ENCODE results near the gene PLAGL1. TPM values are rescaled to one million over a fixed set of nuclear protein-coding genes. Genes with fewer than 3 reads are reported as not detected.

PLAGL1 gene
- total RNA-seq, 1 donor from 2014 or later = 103 TPM

DNA sequence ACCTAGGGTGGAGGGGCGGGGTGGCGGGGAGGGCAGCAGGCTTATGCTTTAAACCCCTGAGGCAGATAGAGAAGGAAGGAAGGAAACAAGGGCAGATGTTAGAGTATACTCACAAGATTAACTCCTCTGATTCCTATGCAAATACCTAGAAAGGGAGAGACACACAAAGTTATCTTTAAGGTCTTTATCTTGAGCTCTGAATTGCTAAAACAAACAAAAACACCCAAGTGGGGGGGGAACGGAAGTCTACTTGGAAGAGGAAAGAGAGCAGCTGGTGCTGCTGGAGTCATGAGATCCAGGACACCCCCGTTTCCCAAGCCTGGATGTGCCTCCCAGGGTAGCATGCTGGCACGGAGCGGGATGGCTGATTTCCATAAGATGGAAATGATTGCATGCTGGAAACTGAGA lies 43.4 kb downstream of the PLAGL1 start:
- DNase-seq (ENCODE audit: extremely low spot score, unreplicated experiment) = no peak
- H3K9me3 Mint-ChIP-seq (ENCODE audit: unreplicated experiment) = no peaks in the 10 kb centered on the region
- H3K27ac Mint-ChIP-seq (ENCODE audit: unreplicated experiment) = no peak overlapping the region
- H3K27me3 Mint-ChIP-seq (ENCODE audit: unreplicated experiment) = peaks cover 5% of the 10 kb centered on the region
- H3K4me3 Mint-ChIP-seq (ENCODE audit: unreplicated experiment) = no peak overlapping the region
- TF ChIP-seq, protein P1, sequence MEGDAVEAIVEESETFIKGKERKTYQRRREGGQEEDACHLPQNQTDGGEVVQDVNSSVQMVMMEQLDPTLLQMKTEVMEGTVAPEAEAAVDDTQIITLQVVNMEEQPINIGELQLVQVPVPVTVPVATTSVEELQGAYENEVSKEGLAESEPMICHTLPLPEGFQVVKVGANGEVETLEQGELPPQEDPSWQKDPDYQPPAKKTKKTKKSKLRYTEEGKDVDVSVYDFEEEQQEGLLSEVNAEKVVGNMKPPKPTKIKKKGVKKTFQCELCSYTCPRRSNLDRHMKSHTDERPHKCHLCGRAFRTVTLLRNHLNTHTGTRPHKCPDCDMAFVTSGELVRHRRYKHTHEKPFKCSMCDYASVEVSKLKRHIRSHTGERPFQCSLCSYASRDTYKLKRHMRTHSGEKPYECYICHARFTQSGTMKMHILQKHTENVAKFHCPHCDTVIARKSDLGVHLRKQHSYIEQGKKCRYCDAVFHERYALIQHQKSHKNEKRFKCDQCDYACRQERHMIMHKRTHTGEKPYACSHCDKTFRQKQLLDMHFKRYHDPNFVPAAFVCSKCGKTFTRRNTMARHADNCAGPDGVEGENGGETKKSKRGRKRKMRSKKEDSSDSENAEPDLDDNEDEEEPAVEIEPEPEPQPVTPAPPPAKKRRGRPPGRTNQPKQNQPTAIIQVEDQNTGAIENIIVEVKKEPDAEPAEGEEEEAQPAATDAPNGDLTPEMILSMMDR (IDR thresholded peaks at IDR 0.05) = no peak
- peaks cover 25% of the 10 kb centered on the region for H3K4me1 Mint-ChIP-seq (ENCODE audit: unreplicated experiment)
- peaks cover 28% of the 10 kb centered on the region for H3K36me3 Mint-ChIP-seq (ENCODE audit: unreplicated experiment)

DNA sequence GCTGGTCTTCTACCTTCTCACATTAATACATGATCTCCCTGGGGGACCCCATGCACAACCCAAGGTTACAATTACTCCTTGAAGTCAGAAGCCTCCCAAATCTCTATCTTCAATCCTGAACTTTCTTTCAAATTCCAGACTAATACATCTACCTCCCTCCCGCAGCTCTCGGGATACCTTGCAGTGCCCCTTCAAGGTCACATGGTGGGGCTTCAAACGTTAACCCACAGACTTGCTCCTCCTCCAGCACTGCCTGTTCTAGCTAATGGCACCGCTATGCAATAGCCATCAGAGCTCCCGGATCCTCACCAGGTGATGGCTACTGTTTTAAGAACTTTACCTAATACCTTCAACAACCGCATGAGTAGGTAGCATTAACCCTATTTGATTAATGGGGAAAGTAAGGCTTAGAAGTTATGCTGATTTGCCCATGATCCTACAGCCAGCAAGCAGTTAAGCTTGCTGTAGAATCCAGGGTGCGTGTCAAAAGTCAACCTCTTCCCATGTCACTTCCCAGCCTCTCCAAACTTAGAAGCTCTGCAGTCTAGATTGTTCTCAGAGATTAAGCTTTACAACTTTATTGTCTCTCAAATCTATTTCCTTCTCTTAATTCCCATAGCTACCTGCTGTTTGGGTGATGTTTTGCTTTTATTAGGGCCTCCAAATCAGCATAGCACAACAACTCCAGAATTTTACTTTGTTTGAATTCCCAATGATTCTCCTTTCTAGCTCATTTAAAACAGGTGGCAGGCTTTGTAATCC lies 44.7 kb downstream of the PLAGL1 start:
- Mint-ChIP-seq H3K27ac (ENCODE audit: unreplicated experiment) (no peak overlapping the region), H3K4me3 (ENCODE audit: unreplicated experiment) (no peak overlapping the region), H3K27me3 (ENCODE audit: unreplicated experiment) (peaks cover 11% of the 10 kb centered on the region), H3K36me3 (ENCODE audit: unreplicated experiment) (peaks cover 32% of the 10 kb centered on the region), H3K9me3 (ENCODE audit: unreplicated experiment) (no peaks in the 10 kb centered on the region), H3K4me1 (ENCODE audit: unreplicated experiment) (peaks cover 26% of the 10 kb centered on the region)
- TF ChIP-seq, protein P1 (IDR thresholded peaks at IDR 0.05) = no peak
- no peak for DNase-seq (ENCODE audit: extremely low spot score, unreplicated experiment)

DNA sequence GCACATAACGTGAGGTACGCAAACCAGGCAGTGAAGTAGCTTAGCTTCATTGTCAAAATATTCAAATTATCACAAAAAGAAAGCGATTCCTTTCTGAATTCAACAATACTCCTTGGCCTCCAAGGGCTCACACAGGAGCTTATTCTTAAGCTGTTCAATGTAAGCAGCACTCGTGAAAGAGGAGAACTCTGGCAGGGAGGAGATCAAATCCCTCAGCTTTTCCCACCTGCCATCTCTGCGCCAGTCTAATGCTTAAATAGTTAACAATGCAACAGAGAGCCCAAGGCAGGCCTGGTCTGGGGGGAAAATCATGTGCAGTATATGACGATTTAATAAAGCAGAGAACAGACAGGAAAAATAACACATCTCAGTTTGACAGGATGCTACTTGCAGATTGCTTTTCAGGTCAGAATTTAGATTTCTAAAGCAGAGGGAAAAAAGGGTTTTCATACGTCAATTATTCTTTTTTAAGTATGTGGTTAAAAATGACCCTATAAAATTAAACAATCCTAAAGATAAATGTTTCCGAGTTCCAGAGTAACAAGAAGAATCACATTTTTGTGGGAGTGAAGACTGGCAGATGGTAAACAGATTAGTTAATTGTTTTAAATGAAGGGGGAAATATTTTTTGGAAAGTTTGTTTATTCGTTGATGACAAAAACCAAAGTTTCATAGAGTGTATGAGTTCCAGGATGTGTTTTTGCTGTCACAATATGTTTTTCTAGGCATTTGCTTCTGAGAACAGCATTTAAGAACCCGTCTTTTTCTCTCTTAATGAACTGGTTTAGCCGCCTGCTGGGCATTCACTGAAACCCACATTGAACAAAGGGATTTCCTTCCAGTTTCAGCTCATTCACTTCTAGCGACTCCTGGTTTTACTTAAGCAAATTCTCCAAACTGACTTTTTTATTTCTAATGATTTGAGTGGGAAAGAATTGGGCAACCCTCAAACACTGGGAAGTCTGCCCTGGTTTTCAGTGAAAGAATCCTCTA lies 45.9 kb downstream of the PLAGL1 start:
- H3K9me3 Mint-ChIP-seq (ENCODE audit: unreplicated experiment) = no peaks in the 10 kb centered on the region
- H3K27me3 Mint-ChIP-seq (ENCODE audit: unreplicated experiment) = peaks cover 11% of the 10 kb centered on the region
- TF ChIP-seq, protein P1 (IDR thresholded peaks at IDR 0.05) = peak; percentile 49
- H3K4me1 Mint-ChIP-seq (ENCODE audit: unreplicated experiment) = peaks cover 16% of the 10 kb centered on the region
- H3K4me3 Mint-ChIP-seq (ENCODE audit: unreplicated experiment) = no peak overlapping the region
- no peak for DNase-seq (ENCODE audit: extremely low spot score, unreplicated experiment)
- peaks cover 28% of the 10 kb centered on the region for H3K36me3 Mint-ChIP-seq (ENCODE audit: unreplicated experiment)
- H3K27ac Mint-ChIP-seq (ENCODE audit: unreplicated experiment) = no peak overlapping the region

DNA sequence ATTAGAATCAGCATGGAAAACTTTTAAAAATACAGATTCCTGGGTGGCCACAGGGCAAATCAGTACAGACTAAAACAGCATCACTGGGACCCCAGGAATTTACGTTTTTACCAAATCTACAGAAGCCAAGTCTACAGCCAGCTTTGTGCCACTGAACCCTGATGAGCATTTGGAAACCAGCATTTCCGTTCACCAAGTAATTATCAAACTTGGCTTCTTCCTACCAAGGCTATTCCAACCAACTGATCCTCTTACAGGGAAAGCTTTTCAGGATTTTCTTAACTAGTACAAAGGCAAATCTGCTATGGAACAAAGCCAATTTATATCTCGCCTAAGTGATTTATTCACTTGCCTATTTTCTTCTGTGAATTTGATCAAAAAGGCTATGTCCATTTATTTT lies 47.0 kb downstream of the PLAGL1 start:
- H3K27me3 Mint-ChIP-seq (ENCODE audit: unreplicated experiment) = peaks cover 11% of the 10 kb centered on the region

More for the DNA sequence above, 47.0 kb downstream of the PLAGL1 start:
- DNase-seq (ENCODE audit: extremely low spot score, unreplicated experiment) = no peak
- TF ChIP-seq, protein P1 (IDR thresholded peaks at IDR 0.05) = no peak
- no peak overlapping the region for H3K27ac Mint-ChIP-seq (ENCODE audit: unreplicated experiment)
- no peaks in the 10 kb centered on the region for H3K9me3 Mint-ChIP-seq (ENCODE audit: unreplicated experiment)
- peaks cover 34% of the 10 kb centered on the region for H3K36me3 Mint-ChIP-seq (ENCODE audit: unreplicated experiment)
- peaks cover 16% of the 10 kb centered on the region for H3K4me1 Mint-ChIP-seq (ENCODE audit: unreplicated experiment)
- H3K4me3 Mint-ChIP-seq (ENCODE audit: unreplicated experiment) = no peak overlapping the region
